KBM-7 (cell line): ENCODE measurements around the gene NCOA1.
"Not testable (repeated sequence)": the region's sequence is repeated elsewhere in the genome, so short reads cannot be mapped to it uniquely, and the experiment has no call there.

ENCODE experiments used
- DNase-seq: peaks from one replicate; pipeline ENCODE4 v3.0.0-alpha.2; 2015
- in situ Hi-C: fragments of 300-500 bp; cut with MboI; formaldehyde crosslinking; loops from 2 replicates; pipeline ENCODE4 v1.14.3; 2020; ENCODE audit warnings: low sequenced_read_pairs, low pct_unique_long_range_greater_than_20kb, mixed read lengths

Gene NCOA1

DNA sequence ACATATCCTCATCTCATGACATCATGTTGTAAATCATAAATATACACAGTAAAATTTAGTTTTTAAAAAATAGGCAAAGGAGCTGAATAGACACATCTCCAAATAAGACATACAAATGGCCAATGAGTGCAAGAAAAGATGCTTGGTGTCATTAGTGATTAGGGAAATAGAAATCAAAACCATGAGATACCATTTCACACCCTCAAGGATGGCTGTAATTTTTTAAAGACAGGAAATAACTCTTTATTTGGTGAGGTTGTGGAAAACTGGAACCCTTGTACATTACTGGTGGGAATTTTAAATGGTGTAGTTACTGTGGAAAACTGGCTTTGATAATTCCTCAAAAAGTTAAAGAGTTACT, 160.6 kb downstream of the NCOA1 start:
- no peak for DNase-seq
- in situ Hi-C loops, result no loop called here

DNA sequence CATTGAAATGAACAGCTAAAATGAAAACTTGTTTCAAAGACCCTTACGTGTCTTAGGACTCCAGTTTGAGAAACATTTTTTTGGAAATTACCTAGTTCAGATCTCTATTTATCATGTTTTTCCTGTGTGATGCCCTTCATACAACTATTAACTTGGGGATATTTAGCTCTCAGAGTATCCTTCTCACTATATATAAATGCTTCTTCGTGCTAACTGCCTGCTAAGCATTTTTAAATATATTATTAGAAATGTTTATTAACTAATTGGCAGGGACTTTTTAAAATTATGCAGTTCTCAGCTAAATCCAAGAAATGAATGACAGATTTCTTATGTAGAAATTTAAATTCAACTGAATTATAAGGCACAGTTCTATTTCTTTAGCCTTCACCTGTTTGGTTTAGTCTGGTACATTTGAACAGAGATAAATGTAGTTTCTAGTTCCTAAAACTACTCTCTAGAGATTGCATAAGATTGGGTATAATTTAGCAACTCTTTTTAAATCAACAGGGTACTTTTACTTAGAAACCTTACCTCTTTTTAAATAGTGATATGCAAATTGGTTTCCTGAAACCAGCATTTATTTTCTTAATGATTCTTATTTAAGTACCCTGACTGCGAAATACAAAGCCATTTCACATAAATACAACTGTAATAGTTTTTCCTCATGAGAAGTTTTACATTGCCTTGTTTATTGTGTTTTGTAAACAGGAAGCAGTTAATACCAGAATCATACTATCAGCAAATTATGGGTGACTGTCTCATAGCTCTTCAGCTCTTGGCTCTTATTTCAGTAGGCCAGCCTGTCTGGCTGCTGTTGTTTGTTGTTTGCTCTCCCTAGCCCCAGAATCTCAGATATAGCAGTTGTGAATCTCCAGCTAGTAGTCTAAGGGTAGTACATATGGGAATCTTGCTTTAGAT, 161.5 kb downstream of the NCOA1 start:
- in situ Hi-C loops, result no loop called here
- DNase-seq, result no peak

DNA sequence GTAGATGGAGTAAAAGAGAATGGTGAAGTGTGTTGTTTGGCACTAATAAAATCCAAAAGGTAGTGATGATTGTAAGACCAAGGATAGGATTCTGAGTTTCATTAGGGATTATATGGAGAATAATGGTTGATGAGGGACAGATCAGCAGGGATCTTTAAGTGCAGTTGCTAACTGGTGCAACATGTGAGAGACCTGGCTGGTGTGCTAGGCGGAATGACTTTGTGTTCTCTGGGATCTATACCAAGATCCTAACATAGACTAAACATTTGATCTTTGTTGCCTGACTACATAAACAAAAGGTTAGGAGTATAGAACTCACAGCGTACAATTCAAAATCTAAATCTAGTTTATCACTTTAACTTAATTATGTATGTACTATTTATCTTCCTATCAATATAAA, 166.8 kb downstream of the NCOA1 start:
- no peak for DNase-seq
- in situ Hi-C loops, result no loop called here

DNA sequence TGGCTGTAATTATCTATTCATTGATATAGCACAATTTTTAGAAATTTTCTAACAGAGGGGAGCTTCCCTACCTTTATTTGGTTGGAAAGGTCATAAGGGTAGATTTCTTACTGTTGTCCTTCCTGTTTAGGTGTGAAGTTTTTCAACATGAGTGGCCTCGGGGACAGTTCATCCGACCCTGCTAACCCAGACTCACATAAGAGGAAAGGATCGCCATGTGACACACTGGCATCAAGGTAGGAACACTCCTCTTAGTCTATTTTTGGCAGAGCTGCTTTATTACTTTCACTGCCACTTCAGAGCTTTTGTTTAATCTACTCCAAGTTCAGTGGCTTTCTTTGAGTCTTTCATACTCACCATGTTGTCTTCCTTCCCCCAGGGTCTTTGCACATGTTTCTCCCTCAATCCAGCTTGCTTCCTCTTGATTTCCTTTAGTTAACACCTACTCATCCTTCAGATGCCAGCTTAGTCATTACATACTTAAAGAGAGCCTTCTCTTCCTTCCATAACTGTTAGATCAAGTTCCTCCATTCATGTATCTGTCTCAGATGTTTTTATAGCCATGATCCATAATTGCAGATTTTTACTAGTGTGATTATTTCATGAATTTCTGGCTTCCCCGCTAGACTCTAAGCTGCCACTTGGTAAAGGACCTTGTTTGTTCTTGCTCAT, 167.6 kb downstream of the NCOA1 start:
- no peak for DNase-seq
- in situ Hi-C loops, result no loop called here

DNA sequence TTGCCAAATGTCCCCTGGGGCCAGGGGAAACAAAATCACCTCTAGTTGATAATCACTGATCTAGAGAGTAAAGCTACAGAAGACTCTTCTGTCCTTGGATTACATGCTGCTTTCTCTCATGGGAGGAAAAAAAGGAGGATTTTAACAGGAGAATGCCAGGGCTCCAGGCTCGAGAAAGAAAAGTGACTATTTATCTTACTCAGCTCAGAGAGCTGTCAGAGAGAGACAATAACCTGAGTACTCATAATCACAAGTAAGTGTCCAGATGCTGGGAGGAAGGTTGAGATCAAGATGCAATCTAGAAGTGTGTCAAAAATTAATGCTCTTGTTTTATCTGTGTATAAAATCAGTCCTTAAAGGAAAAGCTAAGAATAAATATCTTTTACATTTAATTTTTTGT, 168.8 kb downstream of the NCOA1 start:
- in situ Hi-C loops, result no loop called here
- no peak for DNase-seq

DNA sequence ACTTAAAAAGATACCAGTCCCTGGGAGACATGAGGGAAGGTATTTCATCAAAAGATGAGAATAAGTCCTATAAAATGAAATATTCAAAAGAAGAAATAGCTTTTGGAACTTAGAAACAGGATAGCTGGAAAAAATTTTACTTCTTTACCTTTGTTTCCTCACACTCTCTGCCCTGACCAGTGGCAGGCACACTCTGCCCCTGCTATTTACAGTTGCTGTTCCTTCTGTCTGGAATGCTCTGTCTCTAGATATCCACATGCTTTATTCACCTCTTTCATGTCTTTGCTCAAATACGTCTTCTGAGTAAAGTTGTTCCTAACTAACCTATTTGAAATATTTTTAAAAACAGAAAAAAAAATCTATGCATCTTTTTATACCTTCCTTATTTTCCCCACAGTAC, 176.5 kb downstream of the NCOA1 start:
- in situ Hi-C loops, result no loop called here
- DNase-seq, result no peak

DNA sequence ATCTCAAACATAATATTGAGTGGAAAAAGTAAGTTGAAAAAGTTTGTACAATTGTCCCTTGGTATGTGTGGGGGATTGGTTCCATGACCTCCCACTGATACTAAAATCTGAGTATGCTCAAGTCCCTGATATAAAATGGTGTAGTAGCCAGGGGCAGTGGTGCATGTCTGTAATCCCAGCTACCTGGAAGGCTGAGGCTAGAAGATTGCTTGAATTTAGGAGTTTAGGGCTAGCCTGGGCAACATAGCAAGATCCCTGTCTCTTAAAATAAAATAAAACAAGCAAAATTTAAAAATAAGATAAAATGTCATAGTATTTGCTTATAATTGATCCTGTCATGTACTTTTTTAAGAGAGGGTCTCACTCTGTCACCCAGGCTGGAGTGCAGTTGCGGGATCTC, 180.2 kb downstream of the NCOA1 start:
- in situ Hi-C loops, result no loop called here
- DNase-seq, result no peak

DNA sequence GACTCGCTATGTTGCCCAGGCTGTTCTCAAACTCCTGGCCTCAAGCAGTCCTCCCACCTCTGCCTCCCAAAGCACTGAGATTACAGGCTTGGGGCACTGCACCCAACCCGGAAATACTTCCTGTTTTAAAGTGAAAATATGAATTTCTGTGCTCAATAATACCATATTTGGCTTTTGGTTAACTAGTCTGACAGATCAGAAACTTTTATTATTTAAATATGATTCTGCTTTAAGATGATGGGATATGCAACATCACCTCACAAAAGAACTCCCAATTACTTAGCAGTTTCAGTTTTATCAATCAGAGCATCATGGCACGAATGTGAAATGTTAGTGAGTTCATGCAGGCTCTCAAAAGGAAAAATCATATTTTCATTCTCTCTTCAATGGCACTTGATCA, 181.5 kb downstream of the NCOA1 start:
- in situ Hi-C loops, result no loop called here
- no peak for DNase-seq

DNA sequence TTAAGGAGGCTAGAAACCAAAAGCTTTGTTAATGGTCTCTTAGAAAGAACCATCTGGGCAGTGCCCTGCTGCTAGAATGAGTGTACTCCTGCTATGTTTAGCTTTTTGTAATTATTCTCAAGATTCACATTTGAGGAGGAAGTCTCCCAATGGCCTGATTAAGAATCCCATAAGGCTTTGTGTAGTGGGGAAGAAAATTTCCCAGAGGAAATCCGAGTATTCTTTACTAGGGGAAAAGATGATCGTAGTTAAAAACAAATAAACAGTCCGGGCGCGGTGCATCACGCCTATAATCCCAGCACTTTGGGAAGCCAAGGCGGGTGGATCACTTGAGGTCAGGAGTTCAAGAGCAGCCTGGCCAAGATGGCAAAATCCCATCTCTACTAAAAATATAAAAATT, 184.3 kb downstream of the NCOA1 start:
- no peak for DNase-seq
- in situ Hi-C loops, result no loop called here

DNA sequence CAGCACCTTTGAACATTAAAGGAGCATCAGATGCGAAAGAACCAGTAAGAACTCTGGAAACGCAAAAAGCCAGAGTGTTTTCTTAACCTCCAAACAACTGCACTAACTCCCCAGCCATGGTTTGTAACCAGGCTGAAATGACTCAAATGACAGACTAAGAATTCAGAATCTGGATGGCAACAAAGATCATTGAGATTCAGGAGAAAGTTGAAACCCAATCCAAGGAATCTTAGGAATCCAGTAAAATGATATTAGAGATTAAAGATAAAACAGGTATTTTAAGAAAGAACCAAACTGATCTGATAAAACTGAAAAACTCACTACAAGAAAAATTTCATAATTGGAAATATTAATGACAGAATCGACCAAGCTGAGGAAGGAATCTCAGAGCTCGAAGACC, 185.4 kb downstream of the NCOA1 start:
- in situ Hi-C loops, result no loop called here
- no peak for DNase-seq

DNA sequence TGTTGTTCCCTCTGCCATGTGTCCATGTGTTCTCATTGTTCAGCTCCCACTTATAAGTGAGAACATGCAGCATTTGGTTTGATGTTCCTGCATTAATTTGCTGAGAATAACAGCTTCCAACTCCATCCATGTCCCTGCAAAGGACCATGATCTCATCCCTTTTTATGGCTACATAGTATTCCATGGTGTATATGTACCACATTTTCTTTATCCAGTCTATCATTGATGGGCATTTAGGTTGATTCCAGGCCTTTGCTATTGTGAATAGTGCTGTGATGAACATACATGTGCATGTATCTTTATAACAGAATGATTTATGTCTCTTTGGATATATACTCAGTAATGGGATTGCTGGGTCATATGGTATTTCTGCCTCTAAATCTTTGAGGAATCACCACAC, 187.0 kb downstream of the NCOA1 start:
- in situ Hi-C loops, DNase-seq: not testable (repeated sequence)

DNA sequence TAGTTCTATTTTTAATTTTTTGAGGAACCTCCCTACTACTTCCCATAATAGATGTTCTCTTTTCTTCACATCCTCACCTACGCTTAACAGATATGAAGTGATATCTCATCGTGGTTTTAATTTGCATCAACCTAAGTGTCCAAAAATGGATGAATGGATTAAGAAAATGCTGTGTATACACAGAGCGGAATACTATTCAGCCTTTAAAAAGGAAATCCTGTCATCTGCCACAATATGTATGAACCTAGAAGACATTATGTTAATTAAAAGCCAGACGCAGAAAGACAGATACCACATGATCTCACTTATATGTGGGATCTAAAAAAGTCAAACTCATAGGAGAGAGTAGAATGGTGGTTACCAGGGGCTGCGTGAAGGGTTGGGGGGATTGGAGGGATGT, 189.1 kb downstream of the NCOA1 start:
- DNase-seq, result no peak
- in situ Hi-C loops, result no loop called here

DNA sequence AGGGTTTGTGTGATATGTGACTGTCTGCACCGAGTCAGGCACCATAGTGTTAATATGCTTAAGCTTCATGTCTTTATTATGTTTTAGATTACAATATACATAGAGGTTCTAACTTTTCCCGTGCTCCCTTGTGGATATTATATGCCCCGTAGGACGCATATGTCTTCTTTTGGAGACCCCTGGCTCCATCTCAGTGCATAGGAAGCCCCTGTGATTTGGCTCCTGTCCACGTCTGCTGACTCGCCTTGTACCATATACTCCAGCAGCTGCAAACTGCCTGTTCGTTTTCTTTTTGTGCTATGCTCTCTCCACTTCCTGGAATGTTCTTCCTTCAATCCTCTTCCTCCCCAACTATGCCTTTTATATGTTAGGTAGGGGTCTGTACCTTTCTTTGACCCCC, 191.2 kb downstream of the NCOA1 start:
- in situ Hi-C loops, result no loop called here
- DNase-seq, result no peak

DNA sequence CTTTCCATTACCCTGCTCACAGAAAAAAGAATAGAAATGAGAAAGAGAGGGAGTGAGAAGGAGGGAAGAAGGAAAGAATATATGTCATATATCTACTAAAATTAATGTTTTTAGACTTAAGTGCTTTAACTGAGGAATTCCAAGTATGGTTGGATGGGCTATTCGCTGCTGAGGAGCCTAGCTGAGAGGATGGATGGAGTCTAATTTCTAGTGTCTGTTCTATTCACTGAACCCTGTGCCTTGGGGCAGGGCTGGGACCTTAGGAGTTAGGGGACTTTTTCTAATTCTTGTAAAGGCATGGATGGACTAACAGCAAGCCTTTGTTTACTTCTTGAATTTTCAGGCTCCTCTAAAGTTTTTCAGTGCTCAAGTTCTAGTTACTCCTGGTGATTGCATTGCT, 192.4 kb downstream of the NCOA1 start:
- DNase-seq, result no peak
- in situ Hi-C loops, result no loop called here

DNA sequence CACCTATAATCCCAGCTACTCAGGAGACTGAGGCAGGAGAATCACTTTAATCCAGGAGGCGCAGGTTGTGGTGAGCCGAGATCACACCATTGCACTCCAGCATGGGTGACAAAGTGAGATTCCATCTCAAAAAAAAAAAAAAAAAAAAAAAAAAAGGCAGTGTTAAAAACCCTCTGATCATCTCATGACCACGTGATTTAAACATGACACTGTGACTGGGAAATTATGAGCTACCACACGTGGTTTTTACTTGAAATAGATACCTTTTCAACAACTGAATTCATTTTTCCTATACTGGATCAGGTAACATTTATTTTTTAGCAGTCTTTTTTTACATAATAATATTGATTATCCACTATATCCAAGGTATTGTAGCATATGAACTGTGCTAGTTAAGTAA, 199.5 kb downstream of the NCOA1 start:
- in situ Hi-C loops, result no loop called here
- DNase-seq, result no peak

DNA sequence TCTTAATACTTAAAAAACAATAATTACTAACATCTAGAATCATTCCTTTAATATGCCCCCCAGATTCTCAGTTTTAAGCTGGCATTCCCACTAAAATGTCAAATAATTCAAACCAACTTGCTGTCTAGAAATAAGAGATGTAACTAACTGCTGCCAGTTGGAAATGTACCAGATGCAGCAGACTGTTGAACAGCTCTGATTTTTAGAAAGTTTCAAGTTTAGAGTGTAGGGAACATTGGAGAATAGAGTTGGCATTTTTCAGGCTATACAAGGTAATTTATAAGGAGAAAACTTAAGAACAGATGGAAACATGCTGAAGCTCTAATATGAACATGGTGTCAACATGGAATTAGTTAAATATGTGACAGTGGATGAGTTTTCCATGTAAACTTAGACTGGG, 200.8 kb downstream of the NCOA1 start:
- in situ Hi-C loops, result no loop called here
- no peak for DNase-seq

DNA sequence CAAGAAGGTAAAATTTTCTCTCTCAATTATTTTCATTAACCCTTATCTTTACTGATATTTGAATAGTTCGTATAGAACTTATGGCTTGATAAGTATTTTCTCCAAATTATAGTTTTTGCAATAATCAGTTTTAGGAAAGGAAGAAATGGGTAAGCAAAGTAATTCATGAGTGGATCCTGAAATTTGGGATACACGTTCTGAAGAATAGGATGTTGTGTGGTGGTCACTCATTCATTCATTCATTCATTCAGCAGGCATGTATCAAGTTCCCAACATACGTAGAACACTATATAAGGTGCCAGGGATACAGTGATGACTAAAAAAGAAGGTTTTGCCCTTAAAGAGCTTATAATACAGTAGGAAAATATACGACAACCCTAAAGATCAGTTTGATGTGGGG, 206.7 kb downstream of the NCOA1 start:
- DNase-seq, result no peak
- in situ Hi-C loops, result no loop called here

DNA sequence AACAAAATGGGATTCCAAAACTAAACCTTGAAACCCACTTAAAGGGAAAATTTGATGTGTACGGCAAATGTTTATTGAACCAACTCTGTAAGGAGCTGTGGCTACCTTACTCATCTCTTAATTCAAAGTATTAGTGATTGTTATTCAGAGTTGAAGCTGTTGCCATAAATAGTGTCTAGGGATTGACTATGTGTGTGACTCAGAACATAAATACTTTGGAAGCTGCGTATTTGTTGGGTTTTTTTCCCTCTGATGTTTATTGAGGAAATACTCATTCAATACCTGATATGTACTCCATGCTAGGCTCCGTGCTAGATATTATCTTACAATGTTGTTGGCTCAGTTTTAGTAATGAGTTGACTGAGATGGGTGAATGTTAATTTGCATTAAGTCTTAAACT, 211.7 kb downstream of the NCOA1 start:
- in situ Hi-C loops, result no loop called here
- no peak for DNase-seq

DNA sequence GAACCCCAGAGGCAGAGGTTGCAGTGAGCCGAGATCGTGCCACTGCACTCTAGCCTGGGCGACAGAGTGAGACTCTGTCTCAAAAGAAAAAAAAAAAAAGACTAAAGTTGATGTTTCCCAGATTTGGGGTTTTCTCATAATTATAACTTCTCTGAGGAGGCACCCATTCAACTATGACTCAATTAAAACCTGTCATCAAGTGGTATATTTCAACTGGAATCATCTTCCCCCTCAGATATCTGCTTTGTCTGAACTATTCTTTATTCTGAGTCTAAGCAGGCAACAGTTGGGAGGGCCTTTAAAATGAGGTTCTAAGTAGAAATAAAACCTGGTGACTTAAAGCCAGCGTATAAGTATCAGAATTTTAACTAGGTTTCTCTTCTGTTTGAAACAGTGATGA, 213.6 kb downstream of the NCOA1 start:
- in situ Hi-C loops, result no loop called here
- DNase-seq, result no peak

DNA sequence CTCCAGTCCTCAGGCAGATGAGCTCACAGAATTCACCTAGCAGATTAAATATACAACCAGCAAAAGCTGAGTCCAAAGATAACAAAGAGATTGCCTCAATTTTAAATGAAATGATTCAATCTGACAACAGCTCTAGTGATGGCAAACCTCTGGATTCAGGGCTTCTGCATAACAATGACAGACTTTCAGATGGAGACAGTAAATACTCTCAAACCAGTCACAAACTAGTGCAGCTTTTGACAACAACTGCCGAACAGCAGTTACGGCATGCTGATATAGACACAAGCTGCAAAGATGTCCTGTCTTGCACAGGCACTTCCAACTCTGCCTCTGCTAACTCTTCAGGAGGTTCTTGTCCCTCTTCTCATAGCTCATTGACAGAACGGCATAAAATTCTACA, 216.1 kb downstream of the NCOA1 start:
- in situ Hi-C loops, result no loop called here
- no peak for DNase-seq
